CD4-positive, alpha-beta T cell (primary cell): ENCODE data around the gene CYB5D1. TPM values are rescaled to one million over a fixed set of nuclear protein-coding genes. Genes with fewer than 3 reads are reported as not detected.

Experiments
- ATAC-seq: fragments of 200-7000 bp; cut with Tn5 transposase; one replicate; pipeline ENCODE4 v1.10.0; 2022; ENCODE audit warnings: mild to moderate bottlenecking; ENCODE audit not compliant: poor library complexity
- CTCF ChIA-PET: fragments of 350-600 bp; sonication (Branson Sonifier 250); formaldehyde crosslinking; loops from one replicate; lab custom pipeline; 2021; ENCODE audit warnings: antibody characterized with exemption, inconsistent platforms; lab: Charles Lee
- POLR2A ChIA-PET: fragments of 350-600 bp; sonication (Branson Sonifier 250); formaldehyde crosslinking; loops from one replicate; lab custom pipeline; 2021; ENCODE audit warnings: antibody characterized with exemption, inconsistent platforms; lab: Charles Lee
- DNase-seq, 14 experiments: peaks; one replicate each; pipeline ENCODE4 v3.0.0-alpha.2; 2013 to 2020; ENCODE audit warnings: mixed read lengths in 2 of 14
- H3K27ac ChIP-seq, 2 donors: one replicate each; pipeline versions ENCODE4 v1.5.1 to v1.7.0; 2013; ENCODE audit warnings: low read length in 2 of 2, low read depth in 1 of 2, mild to moderate bottlenecking in 1 of 2
- H3K27me3 ChIP-seq, 2 experiments: 1 replicate in 1 of 2; 2 replicates in 1 of 2; pipeline versions ENCODE4 v1.6.1 to v1.7.0; 2013; ENCODE audit warnings: low read length in 2 of 2, control low read depth in 1 of 2, mild to moderate bottlenecking in 1 of 2, moderate library complexity in 1 of 2; ENCODE audit not compliant: insufficient read depth in 2 of 2, control insufficient read depth in 1 of 2
- H3K36me3 ChIP-seq: one replicate; pipeline ENCODE4 v1.6.1; 2013; ENCODE audit warnings: low read length, control low read depth; ENCODE audit not compliant: insufficient read depth
- H3K4me1 ChIP-seq: one replicate; pipeline ENCODE4 v1.6.1; 2013; ENCODE audit warnings: low read length, control low read depth; ENCODE audit not compliant: insufficient read depth
- H3K4me3 ChIP-seq: one replicate; pipeline ENCODE4 v1.5.1; 2013; ENCODE audit warnings: mild to moderate bottlenecking, low read length, moderate library complexity
- H3K9me3 ChIP-seq, 2 experiments: 1 replicate in 1 of 2; 2 replicates in 1 of 2; pipeline versions ENCODE4 v1.6.1 to v1.7.0; 2013; ENCODE audit warnings: low read length in 2 of 2, mild to moderate bottlenecking in 2 of 2, control low read depth in 1 of 2, moderate library complexity in 1 of 2; ENCODE audit not compliant: control insufficient read depth in 1 of 2, insufficient read depth in 1 of 2
- H3K27ac Mint-ChIP-seq: one replicate; pipeline ENCODE4 v1.8.0; 2020; ENCODE audit warnings: mixed read lengths
- H3K27me3 Mint-ChIP-seq: one replicate; pipeline ENCODE4 v1.8.0; 2021; ENCODE audit warnings: mixed read lengths
- H3K36me3 Mint-ChIP-seq: one replicate; pipeline ENCODE4 v1.8.0; 2021; ENCODE audit warnings: low read depth, mixed read lengths
- H3K4me1 Mint-ChIP-seq: one replicate; pipeline ENCODE4 v1.8.0; 2021; ENCODE audit warnings: low read depth, mixed read lengths
- H3K4me3 Mint-ChIP-seq: one replicate; pipeline ENCODE4 v1.8.0; 2020; ENCODE audit warnings: mild to moderate bottlenecking, mixed read lengths
- H3K9me3 Mint-ChIP-seq: one replicate; pipeline ENCODE4 v1.8.0; 2020; ENCODE audit warnings: mixed read lengths
- CTCF ChIP-seq: fragments of 200-600 bp; IDR thresholded peaks from one replicate; pipeline ENCODE4 v1.8.0; 2022; ENCODE audit warnings: antibody characterized with exemption, mild to moderate bottlenecking
- intact Hi-C, 2 experiments: fragments of 100-400 bp; cut with DNase I in 1 of 2; cut with micrococcal nuclease in 1 of 2; formaldehyde crosslinking; loops; one replicate each; pipeline versions ENCODE4 v1.15.1 to v1.9.0; 2023 to 2025; cut with DNase I, micrococcal nuclease
- total RNA-seq, 174 experiments: library from RNA in 2 of 174; stranded (reverse) in 2 of 174; gene quantifications; one replicate each; pipeline ENCODE4 v1.2.3 and lab custom pipeline; 2021 to 2026

The CYB5D1 gene
- total RNA-seq, 2 experiments from 2014 or later = 8.7 TPM

- peaks cover 62% of the 10 kb centered on the region for H3K36me3 ChIP-seq
- H3K9me3 ChIP-seq = no peaks in the 10 kb centered on the region
- intact Hi-C loops = loop anchor here (10.0 kb wide), 1 partner anchor 614 kb away; the partner anchor contains the start of genes DVL2 (in 2 of the 2) and PHF23 (in 2 of the 2)
- H3K27me3 Mint-ChIP-seq = no peaks in the 10 kb centered on the region
- H3K4me3 Mint-ChIP-seq = peak overlapping the region; percentile 73
- no peak overlapping the region for H3K27ac ChIP-seq
- DNase-seq = peak in 3 of 14 experiments; percentile 14 to 49 (median 17)
- ChIA-PET POLR2A (interaction anchor here (4.7 kb wide), 1 partner anchor 14 kb away, joined by 33 read pairs; no protein-coding TSS in a partner anchor), CTCF (no interaction called here)
- H3K4me3 ChIP-seq = no peak overlapping the region
- no peak for ATAC-seq
- no peak for TF ChIP-seq CTCF
- H3K36me3 Mint-ChIP-seq = peaks cover 72% of the 10 kb centered on the region
- H3K4me1 ChIP-seq = peaks cover 36% of the 10 kb centered on the region
- H3K27ac Mint-ChIP-seq = peak overlapping the region; percentile 95
- peaks cover 15% of the 10 kb centered on the region for H3K4me1 Mint-ChIP-seq
- no peaks in the 10 kb centered on the region for H3K27me3 ChIP-seq
- no peaks in the 10 kb centered on the region for H3K9me3 Mint-ChIP-seq
Observed at GRCh38 chr17:7849130-7849750, 8.6 kb upstream of the CYB5D1 start.

- peaks cover 62% of the 10 kb centered on the region for H3K36me3 ChIP-seq
- Mint-ChIP-seq H3K4me3 (peak overlapping the region; percentile 73), H3K9me3 (no peaks in the 10 kb centered on the region), H3K27ac (peak overlapping the region; percentile 95), H3K4me1 (peaks cover 14% of the 10 kb centered on the region), H3K27me3 (no peaks in the 10 kb centered on the region), H3K36me3 (peaks cover 72% of the 10 kb centered on the region)
- no peak for TF ChIP-seq CTCF
- no peak for ATAC-seq
- peak in 1 of 14 experiments; percentile 15 for DNase-seq
- POLR2A ChIA-PET = interaction anchor here (1.0 to 4.7 kb wide), 2 partner anchors 15 to 161 kb away, joined by 3 to 33 read pairs; no protein-coding TSS in a partner anchor
- peaks cover 29% of the 10 kb centered on the region for H3K4me1 ChIP-seq
- CTCF ChIA-PET = no interaction called here
- no peak overlapping the region for H3K4me3 ChIP-seq
- H3K27ac ChIP-seq = no peak overlapping the region
- intact Hi-C loops = loop anchor here (2.0 to 10.0 kb wide), 4 partner anchors 15 to 815 kb away; partner anchors contain the start of genes DVL2 (in 2 of the 2), PHF23 (in 2 of the 2), KDM6B (in 1 of the 2) and NEURL4 (in 1 of the 2)
- no peaks in the 10 kb centered on the region for H3K27me3 ChIP-seq
- no peaks in the 10 kb centered on the region for H3K9me3 ChIP-seq
Observed at GRCh38 chr17:7849751-7850504, 7.9 kb upstream of the CYB5D1 start.

- ATAC-seq = peak; percentile 8
- DNase-seq = peak in 1 of 14 experiments; percentile 22
- TF ChIP-seq CTCF = no peak
- intact Hi-C loops = loop anchor here (1.0 to 10.0 kb wide), 6 partner anchors 9 to 816 kb away; partner anchors contain the start of genes KDM6B (in 2 of the 2), NEURL4 (in 1 of the 2) and SLC16A13 (in 1 of the 2)
- Mint-ChIP-seq H3K27me3 (no peaks in the 10 kb centered on the region), H3K9me3 (no peaks in the 10 kb centered on the region), H3K4me3 (peak overlapping the region; percentile 84), H3K36me3 (peaks cover 71% of the 10 kb centered on the region), H3K4me1 (peaks cover 14% of the 10 kb centered on the region), H3K27ac (peak overlapping the region; percentile 95)
- ChIA-PET POLR2A (interaction anchor here (0.9 to 4.7 kb wide), 7 partner anchors 9 to 162 kb away, joined by 3 to 33 read pairs (median 3); partner anchors contain the start of genes KDM6B and RNF227), CTCF (interaction anchor here (0.6 to 1.5 kb wide), 13 partner anchors 8 to 139 kb away, joined by 3 to 28 read pairs (median 4); no protein-coding TSS in a partner anchor)
- peaks cover 30% of the 10 kb centered on the region for H3K4me1 ChIP-seq
- peaks cover 56% of the 10 kb centered on the region for H3K36me3 ChIP-seq
- H3K9me3 ChIP-seq = no peaks in the 10 kb centered on the region
- H3K4me3 ChIP-seq = peak overlapping the region; percentile 54
- H3K27ac ChIP-seq = peak overlapping the region; percentile 55 to 59
- H3K27me3 ChIP-seq = no peaks in the 10 kb centered on the region
Observed at GRCh38 chr17:7850701-7851437, 6.9 kb upstream of the CYB5D1 start.
